Mammary epithelial cell (primary cell): ENCODE data around the gene CTNND1.

ENCODE experiments used
- EZH2 ChIP-seq: IDR thresholded peaks from 2 replicates; pipeline ENCODE4 v1.6.1; 2012; ENCODE audit warnings: low read length, inconsistent platforms, borderline replicate concordance
- TF ChIP-seq, protein P1 (sequence below), 2 donors: IDR thresholded peaks in 1 of 2; conservative IDR thresholded peaks in 1 of 2; 2 replicates each; pipeline ENCODE4 v1.5.1; 2011 to 2012; ENCODE audit warnings: inconsistent platforms in 2 of 2, low read length in 2 of 2, mild to moderate bottlenecking in 2 of 2, control low read depth in 1 of 2, low read depth in 1 of 2; ENCODE audit not compliant: insufficient read depth in 1 of 2; ENCODE audit errors: extremely low read depth in 1 of 2

GRCh38 chr11:57777969-57778317 is 16.3 kb downstream of the CTNND1 start:
- TF ChIP-seq, protein P1, sequence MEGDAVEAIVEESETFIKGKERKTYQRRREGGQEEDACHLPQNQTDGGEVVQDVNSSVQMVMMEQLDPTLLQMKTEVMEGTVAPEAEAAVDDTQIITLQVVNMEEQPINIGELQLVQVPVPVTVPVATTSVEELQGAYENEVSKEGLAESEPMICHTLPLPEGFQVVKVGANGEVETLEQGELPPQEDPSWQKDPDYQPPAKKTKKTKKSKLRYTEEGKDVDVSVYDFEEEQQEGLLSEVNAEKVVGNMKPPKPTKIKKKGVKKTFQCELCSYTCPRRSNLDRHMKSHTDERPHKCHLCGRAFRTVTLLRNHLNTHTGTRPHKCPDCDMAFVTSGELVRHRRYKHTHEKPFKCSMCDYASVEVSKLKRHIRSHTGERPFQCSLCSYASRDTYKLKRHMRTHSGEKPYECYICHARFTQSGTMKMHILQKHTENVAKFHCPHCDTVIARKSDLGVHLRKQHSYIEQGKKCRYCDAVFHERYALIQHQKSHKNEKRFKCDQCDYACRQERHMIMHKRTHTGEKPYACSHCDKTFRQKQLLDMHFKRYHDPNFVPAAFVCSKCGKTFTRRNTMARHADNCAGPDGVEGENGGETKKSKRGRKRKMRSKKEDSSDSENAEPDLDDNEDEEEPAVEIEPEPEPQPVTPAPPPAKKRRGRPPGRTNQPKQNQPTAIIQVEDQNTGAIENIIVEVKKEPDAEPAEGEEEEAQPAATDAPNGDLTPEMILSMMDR (conservative IDR thresholded peaks at IDR 0.05 in 1 of 2, IDR thresholded peaks at IDR 0.05 in 1 of 2; ENCODE audit: extremely low read depth in 1 of 2, insufficient read depth in 1 of 2, low read depth in 1 of 2, low read length in 2 of 2): no peak
- no peak for TF ChIP-seq EZH2
